Measurements from ENCODE around the gene ARMC5.
"Not testable (repeated sequence)": the region's sequence is repeated elsewhere in the genome, so short reads cannot be mapped to it uniquely, and the experiment has no call there.

Gene ARMC5

DNA sequence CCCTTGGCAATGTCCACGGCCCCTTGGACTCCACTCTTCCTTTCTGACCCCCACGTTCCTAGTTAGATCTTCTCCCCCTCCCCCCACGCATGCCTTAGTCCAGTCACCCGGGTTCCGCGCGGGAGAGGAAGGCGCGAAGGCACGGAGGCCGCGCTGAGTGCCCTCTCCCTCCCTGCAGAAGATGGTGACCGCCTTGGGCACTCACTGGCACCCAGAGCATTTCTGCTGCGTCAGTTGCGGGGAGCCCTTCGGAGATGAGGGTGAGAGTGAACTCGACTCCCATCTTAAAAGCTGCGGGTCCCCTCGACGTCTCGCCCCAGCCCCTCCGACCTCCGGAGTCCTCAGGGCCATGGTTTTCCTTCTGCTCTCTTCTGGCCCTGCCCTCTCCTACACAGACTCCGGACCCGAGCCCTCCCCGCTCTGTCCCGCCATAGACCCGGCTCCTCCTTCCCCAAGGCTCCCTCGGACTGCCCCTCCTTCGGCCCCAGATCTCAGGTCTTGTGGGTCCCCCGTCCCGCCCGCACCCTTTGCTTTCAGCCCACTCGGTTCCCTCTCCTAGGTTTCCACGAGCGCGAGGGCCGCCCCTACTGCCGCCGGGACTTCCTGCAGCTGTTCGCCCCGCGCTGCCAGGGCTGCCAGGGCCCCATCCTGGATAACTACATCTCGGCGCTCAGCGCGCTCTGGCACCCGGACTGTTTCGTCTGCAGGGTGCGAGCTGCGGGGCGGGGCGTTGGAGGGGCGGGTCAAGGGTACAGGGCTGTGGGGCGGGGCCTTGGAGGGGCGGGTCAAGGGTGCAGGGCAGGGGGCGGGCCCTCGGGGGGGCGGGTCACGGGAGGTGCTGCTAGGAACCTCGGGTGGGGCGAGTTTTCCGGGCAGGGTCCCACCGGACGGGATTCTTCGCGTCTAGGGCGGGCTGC lies 17.3 kb downstream of the ARMC5 start:
- DNase-seq (ENCODE audit: low read depth, low spot score), result no peak

DNA sequence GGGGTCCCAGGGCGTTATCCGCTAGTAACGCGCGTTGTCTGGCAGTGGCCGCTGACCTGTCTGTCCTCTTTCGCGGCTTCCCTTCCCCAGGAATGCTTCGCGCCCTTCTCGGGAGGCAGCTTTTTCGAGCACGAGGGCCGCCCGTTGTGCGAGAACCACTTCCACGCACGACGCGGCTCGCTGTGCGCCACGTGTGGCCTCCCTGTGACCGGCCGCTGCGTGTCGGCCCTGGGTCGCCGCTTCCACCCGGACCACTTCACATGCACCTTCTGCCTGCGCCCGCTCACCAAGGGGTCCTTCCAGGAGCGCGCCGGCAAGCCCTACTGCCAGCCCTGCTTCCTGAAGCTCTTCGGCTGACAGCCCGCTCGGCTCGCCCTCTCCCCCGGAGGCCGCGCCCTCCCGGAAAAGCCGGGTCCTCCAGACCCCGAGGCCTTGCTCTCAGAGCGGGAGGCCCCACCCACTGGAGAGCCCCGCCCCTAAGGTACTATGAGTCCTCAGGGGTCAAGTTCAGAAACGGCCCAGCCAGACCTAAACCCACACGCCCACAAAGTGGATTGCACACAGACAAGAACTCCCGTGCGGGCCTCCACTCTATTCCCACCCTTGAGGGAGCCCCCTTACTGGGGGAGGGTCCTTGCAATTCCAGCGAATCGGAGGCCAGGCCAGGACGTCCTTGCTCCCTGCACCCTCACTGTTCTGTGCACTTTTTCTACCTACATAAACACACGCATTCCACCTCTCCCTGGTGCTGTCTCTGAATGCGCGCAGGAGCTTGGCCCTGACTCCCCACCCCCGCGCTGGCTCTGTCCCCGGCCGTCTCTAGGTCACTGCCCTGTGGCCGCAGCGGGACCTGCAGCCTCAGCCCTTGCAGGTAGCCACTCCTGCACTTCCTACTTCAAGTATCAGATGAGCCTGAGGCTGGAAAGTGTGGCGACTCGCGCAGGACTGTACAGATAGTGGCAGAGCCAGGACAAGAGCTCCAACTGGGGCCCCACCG lies 18.2 kb downstream of the ARMC5 start:
- no peak for DNase-seq (ENCODE audit: low read depth, low spot score)

DNA sequence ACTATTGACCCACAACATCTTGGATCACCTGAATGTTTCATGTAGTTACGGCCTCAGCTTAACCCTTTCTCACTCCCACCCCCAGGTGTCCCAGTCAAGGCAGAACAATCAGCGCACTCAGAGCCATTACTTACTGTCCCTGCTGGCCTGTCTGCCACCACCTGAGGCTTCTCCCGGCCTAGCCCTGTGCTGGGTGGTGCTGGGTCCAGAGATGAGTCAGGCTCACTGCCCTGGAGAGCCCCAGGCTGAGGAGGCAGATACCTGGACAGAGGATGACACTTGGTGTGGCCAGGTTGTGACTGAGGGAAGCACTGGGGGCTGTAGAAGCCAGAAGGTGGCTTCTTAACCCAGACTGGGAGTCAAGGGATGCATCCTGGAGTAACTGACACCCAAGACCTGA lies 19.7 kb downstream of the ARMC5 start:
- no peak for DNase-seq (ENCODE audit: low read depth, low spot score)

DNA sequence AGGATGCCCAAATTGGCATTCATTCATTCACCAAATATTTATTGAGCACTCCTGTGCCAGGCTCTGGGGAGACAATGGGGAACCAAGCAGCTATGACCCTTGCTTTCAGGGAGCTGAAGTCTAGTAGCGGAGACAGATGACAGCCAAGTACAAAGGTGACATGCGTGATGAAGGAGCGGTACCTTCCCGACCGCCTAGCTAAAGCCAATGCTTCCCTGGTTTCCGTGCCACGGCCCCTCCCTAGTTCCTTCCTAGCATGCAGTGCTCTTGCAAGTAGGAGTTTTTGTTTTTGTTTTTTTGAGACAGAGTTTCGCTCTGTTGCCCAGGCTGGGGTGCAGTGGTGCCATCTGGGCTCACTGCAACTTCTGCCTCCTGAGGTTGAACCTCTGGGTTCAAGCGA lies 20.4 kb downstream of the ARMC5 start:
- no peak for DNase-seq (ENCODE audit: low read depth, low spot score)

DNA sequence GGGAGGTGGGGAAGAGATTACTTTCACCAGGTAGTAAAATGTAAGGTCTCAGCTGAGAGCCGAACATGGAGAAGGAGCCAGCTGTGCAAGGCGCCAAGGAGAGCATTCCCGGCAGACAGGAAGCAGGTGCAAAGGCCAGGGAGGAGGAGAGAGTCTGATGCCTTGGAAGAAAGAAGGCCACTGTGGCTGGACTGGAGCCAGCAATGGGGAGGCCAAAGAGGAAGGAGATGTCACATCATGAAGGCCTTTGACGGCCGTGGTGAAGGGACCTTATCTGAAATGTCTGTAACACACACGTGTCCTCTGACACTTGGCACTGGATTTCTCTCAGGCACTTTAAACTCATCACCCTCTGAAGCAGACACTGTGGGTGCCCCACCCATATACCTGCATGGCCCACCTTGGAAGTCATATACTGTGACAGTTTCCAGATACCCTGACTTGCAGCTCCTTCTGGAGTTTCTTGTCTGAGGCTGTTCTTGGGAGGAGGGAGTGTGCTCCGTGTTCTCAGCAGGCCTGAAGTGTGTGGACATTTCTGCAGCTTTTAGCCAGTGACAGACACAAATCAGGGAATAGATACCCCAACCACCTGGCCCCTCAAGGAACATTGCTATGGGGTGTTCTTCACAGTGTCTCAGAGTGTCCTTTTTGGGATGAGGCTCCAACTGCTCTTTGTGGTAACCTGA lies 21.7 kb downstream of the ARMC5 start:
- DNase-seq (ENCODE audit: low read depth, low spot score), result no peak

DNA sequence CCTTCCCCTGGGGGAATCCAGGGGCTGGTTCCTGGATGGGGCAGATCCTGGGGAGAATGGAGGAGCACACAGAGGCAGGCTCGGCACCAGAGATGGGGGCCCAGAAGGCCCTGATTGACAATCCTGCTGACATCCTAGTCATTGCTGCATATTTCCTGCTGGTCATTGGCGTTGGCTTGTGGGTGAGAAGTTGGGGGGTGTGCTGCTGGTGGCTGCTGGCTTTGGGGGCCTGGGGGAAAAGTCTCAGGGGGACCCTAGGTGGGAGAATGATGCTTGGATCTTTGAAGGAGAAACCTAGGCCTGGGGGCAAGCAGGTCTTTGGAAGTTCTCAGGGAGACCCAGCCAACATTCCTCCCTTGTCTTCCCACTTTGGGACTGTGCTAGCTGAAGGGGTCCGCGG lies 23.8 kb downstream of the ARMC5 start, which contains the start of gene SLC5A2:
Gene SLC5A2 (plus strand): TSS at position 43 of the 400 bp plus-strand sequence. CDS start 14 bp downstream, at position 57.
- DNase-seq (ENCODE audit: low read depth, low spot score), result no peak

DNA sequence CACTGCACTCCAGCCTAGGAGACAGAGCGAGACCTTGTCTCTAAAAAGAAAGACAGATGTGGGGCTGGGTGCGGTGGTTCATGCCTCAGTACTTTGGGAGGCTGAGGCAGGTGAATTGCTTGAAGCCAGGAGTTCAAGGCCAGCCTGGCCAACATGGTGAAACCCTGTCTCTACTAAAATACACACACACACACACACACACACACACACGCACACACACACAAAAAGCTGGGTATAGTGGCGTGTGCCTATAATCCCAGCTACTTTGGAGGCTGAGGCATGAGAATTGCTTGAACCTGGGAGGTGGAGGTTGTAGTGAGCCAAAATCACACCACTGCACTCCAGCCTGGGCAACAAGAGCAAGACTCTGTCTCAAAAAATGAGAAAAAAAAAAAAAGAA lies 24.7 kb downstream of the ARMC5 start:
- DNase-seq (ENCODE audit: low read depth, low spot score), result not testable (repeated sequence)

DNA sequence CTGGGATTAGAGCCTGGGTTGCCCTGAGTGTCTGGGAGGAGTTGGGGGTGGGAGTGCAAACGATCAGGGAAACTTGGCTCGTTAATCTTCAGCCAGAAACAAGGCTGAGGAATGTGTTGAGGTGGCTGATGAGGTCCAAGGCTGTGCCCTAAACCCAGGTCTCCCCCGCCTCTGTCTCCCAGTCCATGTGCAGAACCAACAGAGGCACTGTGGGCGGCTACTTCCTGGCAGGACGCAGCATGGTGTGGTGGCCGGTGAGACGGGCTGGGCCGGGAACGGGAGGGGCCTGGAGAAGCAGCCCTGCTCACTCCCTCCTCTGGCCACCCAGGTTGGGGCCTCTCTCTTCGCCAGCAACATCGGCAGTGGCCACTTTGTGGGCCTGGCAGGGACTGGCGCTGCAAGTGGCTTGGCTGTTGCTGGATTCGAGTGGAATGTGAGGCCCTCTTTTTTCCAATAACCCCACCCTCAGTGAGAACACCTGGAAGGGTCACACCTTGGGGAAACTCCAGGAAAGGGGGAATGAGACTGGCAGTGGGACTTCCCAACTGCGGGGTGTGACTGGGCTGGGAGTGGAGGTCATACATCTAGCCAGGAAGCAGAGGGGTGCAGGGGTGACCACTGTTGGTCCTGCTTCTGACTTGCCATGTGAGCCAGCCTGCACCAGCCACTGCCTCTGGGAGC lies 25.3 kb downstream of the ARMC5 start:
- no peak for DNase-seq (ENCODE audit: low read depth, low spot score)

DNA sequence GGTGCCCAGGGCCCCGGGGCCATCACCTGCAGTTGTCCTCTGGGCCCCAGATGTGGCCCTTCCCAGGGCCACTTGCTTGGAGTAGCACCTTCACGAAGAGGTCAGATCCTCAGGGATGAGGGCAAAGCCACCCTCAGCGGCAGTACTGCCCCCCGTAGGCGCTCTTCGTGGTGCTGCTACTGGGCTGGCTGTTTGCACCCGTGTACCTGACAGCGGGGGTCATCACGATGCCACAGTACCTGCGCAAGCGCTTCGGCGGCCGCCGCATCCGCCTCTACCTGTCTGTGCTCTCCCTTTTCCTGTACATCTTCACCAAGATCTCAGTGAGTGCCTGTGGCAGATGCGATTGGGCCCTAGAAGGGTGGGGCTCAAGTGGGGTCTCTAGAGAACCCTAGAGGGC lies 26.3 kb downstream of the ARMC5 start:
- no peak for DNase-seq (ENCODE audit: low read depth, low spot score)

DNA sequence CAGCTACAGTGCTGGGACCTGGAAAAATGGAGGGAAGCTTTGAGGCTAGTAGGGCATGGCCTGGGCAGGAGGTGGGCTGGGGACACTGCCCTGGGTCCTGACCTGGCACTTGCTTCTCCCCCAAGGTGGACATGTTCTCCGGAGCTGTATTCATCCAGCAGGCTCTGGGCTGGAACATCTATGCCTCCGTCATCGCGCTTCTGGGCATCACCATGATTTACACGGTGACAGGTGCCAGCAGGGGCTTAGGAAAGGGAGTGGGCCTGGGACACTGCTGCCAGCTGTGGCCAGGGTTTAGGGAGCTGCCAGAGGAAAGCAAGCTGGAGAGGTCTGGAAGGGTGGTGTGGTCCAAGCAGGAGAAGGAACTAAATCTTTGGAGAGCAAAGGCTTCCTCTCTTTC lies 26.7 kb downstream of the ARMC5 start:
- no peak for DNase-seq (ENCODE audit: low read depth, low spot score)

DNA sequence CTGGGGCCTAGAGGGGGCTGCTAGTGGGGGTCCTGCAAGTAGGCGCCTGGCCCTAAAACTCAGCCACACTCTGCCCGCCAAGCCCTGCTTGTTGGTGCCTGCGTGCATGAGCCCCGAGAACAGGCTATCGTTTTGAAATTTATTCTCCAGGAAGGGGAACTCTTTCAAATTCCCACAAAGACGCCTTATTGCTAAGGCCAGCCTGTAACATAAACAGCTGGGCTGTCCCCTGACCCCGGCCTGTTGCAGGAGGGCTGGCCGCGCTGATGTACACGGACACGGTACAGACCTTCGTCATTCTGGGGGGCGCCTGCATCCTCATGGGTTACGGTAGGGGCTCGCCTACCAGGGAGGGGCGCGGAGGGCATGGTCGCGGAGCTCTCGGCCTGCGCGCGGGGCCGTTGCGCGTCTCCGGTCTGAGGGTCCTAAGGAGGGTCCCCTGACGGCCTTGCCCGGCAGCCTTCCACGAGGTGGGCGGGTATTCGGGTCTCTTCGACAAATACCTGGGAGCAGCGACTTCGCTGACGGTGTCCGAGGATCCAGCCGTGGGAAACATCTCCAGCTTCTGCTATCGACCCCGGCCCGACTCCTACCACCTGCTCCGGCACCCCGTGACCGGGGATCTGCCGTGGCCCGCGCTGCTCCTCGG lies 27.9 kb downstream of the ARMC5 start:
- no peak for DNase-seq (ENCODE audit: low read depth, low spot score)

DNA sequence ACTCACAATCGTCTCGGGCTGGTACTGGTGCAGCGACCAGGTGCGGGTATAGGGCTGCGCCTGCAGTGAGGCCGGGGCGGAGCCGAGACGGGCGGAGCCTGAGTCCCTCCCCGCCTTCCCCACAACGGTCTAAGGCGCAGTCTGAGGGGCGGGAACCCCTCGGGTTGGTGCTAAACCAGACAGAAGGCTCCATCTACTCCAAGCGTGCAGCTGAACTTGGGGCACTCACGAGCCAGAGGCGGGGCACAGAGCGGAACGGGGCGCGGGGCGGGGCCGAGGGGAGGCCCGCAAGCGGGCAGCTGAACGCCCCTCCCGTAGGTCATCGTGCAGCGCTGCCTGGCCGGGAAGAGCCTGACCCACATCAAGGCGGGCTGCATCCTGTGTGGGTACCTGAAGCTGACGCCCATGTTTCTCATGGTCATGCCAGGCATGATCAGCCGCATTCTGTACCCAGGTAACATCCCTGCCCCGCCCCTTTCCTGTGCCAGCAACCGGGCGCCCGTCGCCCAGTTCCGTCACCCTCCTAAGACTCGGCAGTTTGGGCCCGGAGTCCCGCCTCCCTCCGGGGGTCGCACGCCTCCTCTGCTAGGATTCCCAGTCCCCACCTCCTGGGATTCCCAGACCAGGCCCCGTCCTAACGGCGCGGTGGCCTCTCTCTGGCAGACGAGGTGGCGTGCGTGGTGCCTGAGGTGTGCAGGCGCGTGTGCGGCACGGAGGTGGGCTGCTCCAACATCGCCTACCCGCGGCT lies 28.6 kb downstream of the ARMC5 start:
- no peak for DNase-seq (ENCODE audit: low read depth, low spot score)

DNA sequence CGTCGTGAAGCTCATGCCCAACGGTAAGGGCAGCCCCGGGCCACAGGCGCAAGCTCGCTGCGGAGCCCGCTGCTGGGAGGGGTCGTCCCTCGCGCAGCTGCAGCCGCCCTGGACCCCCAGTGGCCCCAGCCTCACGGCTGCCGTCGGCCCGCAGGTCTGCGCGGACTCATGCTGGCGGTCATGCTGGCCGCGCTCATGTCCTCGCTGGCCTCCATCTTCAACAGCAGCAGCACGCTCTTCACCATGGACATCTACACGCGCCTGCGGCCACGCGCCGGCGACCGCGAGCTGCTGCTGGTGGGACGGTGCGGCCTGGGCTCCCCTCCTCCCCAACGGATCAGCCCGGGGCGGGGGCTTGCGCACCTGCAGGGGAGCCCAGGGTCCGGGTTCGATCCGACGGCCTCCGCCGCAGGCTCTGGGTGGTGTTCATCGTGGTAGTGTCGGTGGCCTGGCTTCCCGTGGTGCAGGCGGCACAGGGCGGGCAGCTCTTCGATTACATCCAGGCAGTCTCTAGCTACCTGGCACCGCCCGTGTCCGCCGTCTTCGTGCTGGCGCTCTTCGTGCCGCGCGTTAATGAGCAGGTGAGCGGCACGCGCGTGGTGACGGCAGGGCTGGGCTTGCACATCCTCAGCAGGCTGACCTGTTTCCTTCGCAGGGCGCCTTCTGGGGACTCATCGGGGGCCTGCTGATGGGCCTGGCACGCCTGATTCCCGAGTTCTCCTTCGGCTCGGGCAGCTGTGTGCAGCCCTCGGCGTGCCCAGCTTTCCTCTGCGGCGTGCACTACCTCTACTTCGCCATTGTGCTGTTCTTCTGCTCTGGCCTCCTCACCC lies 29.4 kb downstream of the ARMC5 start:
- DNase-seq (ENCODE audit: low read depth, low spot score), result no peak

DNA sequence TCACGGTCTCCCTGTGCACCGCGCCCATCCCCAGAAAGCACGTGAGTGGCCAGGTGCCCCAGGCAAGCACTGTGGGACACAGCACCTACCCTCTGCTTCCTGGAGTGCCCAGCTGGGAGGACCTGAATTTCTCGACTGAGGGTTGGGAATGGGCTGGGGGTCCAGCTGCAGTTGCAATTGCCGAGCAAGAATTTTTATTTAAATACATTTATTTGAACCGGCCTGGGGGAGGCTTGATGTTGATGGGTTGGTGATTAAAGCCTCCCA lies 29.9 kb downstream of the ARMC5 start:
- DNase-seq (ENCODE audit: low read depth, low spot score), result no peak

DNA sequence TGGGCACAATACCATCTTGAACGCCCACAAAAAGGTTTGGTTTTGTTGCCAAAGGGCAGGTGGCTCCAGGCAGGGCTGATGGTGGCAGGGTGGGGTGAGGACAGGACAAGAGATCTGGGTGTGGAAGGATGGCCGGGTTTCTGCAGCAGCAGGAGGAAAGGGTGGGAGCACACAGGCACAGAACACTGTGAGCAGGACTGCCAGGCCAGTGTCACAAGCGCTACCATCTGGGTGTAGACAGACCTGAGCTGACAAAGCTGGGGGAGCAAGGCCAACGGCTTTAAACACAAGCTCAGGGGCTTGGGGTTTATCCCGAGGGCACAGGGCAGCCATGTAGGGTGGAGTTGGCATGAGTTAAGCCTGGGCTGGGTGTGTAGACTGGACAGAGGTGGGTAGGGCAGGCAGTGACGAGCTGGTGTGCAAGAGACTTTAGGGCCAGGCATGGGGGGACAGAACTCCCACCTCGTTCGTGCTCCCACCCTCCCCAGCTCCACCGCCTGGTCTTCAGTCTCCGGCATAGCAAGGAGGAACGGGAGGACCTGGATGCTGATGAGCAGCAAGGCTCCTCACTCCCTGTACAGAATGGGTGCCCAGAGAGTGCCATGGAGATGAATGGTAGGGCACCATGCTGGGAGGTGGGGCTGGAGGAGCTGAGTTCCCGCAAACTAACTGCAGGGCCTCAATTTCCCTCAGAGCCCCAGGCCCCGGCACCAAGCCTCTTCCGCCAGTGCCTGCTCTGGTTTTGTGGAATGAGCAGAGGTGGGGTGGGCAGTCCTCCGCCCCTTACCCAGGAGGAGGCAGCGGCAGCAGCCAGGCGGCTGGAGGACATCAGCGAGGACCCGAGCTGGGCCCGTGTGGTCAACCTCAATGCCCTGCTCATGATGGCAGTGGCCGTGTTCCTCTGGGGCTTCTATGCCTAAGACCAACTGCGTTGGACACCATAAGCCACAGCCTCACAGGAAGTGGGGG lies 30.6 kb downstream of the ARMC5 start:
- DNase-seq (ENCODE audit: low read depth, low spot score), result no peak

DNA sequence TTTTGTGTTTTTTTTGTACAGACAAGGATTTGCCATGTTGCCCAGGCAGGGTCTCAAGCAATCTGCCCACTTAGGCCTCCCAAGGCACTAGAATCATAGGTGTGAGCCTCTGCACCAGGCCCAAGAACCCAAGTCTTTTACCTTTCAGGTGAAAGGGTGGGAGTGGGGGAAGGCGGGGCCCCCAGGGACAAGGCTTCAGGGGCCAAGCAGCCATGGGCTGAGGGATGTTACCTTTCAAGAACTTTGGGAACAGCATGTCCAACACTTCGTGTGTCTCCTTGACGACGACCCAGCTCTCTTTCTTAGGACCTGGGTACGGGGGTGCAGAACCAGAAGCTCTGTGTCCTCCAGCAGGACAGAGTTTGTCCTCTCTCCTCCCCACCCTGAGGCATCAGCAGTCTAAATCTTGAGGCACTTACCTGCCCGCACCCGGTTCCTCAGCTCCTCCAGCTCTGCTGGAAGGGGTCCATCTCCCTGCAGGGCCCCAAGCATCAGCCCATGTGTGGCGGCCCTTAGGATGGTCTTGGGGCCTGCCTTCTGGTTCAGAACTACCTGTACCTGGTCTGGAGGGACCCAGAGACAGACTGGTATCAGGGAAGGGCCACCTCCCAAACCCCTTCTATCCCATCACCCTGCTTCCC lies 32.6 kb downstream of the ARMC5 start:
- no peak for DNase-seq (ENCODE audit: low read depth, low spot score)

DNA sequence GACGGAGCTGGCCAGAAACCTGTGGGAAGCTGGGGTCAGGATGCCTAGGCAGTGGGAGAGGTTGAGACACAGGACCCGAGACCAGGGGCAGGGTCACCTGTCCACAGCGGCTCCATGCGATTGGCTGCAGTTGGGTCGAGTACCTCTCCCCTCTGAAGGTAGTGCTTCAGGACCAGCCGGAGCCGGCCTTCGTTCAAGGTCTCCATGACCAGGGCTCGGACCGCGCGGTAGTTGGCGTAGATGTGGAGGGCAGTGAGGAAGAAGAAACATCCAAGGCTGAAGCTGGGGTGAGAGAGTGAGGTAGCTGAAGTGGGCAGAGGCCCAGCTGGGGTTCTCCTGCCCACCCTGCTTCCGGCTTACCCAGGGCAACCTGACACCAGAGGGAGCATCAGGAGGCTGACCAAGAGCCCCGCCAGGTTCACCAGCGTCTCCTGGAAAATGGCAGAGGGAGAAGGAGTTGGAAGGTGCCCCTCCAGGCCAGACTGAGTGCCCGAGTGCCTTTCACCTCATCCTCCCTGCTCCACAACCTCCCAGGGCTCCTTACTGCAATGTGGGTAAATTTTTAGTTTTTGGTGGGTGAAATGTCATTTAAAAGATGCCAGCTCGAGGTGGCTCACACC lies 34.3 kb downstream of the ARMC5 start:
- DNase-seq (ENCODE audit: low read depth, low spot score), result no peak

Measured in smooth muscle cell of the brain vasculature (primary cell).